HG03442 (cell line): ENCODE results near the gene CHRNA10.

Experiments
- ATAC-seq: cut with Tn5 transposase; IDR thresholded peaks from one replicate; pipeline ENCODE4 v1.9.1; 2021; ENCODE audit warnings: mild to moderate bottlenecking, moderate library complexity; ENCODE audit not compliant: unreplicated experiment

The CHRNA10 gene

GRCh38 chr11:3671334-3672254 is at the start of gene CHRNA10:
CHRNA10 (minus strand) TSS chr11:3671384; CDS start chr11:3671312, 72 bp downstream.
- no peak for ATAC-seq

GRCh38 chr11:3712274-3712673 is 41.1 kb upstream of the CHRNA10 start:
- no peak for ATAC-seq

DNA sequence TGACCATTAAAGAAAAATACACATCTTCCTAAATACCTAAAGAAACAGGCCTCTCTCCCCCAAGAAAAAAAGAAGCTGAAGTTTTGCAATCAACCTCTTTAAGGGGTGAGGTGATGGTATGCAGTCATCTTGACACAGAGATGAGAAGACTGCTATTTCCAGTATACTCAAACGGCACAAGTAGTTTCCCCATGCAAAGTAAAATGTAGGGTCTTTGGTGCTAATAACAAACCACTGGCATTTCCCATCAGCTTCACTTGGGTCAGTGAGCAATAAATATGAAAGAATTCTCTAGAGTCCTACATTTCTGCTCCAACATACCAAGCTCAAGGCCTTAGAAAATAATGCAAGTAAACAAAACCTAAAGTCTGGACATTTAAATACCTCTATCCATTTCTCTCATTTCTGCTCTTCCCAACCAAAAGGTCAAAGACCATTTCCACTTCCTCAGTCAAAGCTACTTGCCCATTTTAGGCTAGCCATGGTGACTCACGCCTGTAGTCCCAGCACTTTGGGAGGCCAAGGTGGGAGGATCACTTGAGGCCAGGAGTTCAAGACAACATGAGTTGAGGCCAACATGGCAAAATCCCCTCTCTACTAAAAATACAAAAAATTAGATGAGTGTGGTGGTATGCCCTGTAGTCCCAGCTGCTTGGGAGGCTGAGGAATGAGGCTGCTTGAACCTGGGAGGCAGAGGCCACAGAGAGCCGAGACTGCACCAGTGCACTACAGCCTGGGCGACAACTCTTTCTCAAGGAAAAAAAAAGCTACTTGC is 39.5 kb upstream of the CHRNA10 start:
- ATAC-seq: no peak

GRCh38 chr11:3709977-3710376 is 38.8 kb upstream of the CHRNA10 start:
- no peak for ATAC-seq

DNA sequence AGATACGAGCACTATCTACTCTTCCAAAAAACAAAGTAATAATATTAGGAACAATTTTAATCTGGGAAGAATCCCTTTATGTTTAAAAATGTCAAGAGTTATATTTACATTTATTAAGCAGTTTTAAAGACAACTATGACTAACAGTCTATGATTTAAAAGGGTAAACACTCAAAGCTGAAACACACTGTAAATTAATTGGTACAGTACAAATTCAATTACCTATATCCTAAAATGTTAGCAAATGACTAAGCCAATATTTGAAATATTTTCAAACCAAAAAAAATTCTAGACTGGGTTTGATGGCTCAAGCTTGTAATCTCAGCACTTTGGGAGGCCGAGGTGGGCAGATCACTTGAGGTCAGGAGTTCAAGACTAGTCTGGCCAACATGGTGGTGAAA is 36.0 kb upstream of the CHRNA10 start:
- no peak for ATAC-seq

DNA sequence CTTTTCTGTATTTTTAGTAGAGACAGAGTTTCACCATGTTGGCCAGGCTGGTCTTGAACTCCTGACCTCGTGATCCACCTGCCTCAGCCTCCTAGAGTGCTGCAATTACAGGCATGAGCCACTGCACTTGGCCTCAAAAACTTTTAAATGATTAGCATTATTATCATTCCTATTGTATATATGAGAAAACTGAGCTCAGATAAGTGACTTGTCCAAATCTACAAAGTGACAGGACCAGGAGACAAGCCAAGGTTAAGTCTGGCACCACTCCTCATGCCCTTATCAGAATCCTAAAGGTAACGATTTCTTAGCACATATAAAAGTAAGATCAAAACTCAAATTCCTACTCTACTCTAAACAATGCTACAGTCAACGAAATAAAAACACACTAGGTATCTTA is 32.2 kb upstream of the CHRNA10 start:
- ATAC-seq: no peak

GRCh38 chr11:3700910-3701309 is 29.7 kb upstream of the CHRNA10 start:
- ATAC-seq: no peak

DNA sequence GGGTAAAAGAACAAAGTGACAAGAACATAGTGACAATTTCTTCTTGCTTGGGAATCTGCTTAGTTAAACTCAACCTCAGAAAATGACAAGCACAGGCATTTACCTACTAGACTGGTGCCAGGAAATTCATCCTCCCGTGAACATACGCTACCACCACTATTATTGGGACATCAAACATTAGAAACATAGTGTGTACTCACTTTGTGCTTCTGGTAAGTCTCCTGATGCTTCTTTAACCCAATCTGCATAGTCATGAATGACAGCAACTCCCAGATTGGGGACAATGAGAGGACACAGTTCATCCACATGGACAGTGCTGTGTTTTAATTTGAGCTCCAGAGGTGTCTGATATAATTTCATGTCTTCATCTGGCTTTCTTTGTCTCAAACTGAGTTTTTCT is 29.2 kb upstream of the CHRNA10 start:
- ATAC-seq: no peak

DNA sequence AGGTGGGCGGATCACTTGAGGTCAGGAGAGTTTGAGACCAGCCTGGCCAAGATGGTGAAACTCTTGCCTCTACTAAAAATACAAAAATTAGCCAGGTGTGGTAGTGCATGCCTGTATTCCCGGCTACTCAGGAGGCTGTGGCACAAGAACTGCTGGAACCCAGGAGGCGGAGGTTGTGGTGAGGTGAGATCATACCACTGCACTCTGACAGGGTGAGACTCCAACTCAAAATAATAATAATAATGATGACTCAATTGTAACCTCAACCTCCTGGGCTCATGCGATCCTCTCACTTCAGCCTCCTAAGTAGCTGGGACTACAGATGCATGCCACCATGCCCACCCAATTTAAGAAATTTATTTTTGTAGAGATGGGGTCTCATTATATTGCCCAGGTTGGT is 15.6 kb upstream of the CHRNA10 start:
- ATAC-seq: no peak

- ATAC-seq: no peak
Measured at GRCh38 chr11:3685923-3686322, 14.7 kb upstream of the CHRNA10 start.

- ATAC-seq: no peak
Measured at GRCh38 chr11:3684819-3685172, 13.6 kb upstream of the CHRNA10 start.

GRCh38 chr11:3684129-3684818 is 13.1 kb upstream of the CHRNA10 start:
- no peak for ATAC-seq

GRCh38 chr11:3683039-3683438 is 11.9 kb upstream of the CHRNA10 start:
- no peak for ATAC-seq

DNA sequence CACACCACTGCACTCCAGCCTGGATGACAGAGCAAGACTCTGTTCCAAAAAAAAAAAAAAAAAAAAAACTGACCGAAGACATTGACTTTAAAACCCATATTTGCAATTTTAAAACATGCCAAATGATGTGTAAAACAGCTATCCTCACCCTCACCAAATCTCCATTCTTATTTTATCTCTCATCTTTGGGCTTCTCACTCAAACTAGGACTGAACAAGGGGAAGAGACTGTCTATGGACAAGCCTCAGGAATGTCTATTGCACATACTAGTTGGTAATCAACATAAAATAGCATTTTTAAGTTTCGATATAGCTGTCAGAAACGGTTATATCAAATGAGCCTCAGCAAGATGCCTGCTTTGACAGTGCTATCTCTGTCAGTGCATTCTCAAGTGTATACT is 7.9 kb upstream of the CHRNA10 start:
- no peak for ATAC-seq

GRCh38 chr11:3675971-3676370 is 4.8 kb upstream of the CHRNA10 start:
- ATAC-seq: no peak

GRCh38 chr11:3674189-3674588 is 3.0 kb upstream of the CHRNA10 start:
- ATAC-seq: no peak

- ATAC-seq: no peak
Measured at GRCh38 chr11:3669742-3670183, 1.4 kb downstream of the CHRNA10 start.

- no peak for ATAC-seq
Measured at GRCh38 chr11:3669128-3669527, 2.1 kb downstream of the CHRNA10 start.

GRCh38 chr11:3667149-3668035 is 3.8 kb downstream of the CHRNA10 start:
- ATAC-seq: no peak

DNA sequence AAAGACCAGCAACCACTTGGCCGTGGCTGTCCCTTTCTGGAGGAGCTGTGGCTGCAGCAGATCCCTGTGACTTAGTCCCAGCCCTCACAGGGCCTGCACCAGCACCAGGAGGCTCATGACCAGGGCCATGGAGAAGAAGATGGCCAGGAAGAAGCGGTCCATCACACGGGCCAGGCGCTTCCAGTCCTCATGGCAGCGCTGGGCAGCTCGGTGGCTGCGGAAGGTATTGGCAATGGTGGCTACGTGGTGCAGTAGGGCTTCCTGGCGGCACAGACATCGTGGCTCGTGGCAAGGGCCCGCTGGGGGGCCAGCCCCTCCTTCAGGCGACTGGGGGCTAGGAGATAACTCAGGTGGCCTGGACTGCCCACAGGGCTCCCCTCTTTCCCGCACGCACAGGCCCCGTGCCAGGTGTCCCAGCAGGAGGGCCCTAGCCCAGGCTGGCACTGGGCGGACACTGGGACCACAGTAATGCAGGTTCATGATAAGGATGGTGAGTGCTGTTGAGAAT is 5.1 kb downstream of the CHRNA10 start:
- ATAC-seq: no peak
